HG03064 (cell line): Measurements from ENCODE around the gene EIF2B5.
A peak's percentile ranks its signal among the peaks of the same experiment; 100 is the strongest.
"Not testable (repeated sequence)": the region's sequence is repeated elsewhere in the genome, so short reads cannot be mapped to it uniquely, and the experiment has no call there.

Experiments
- ATAC-seq: cut with Tn5 transposase; IDR thresholded peaks from one replicate; pipeline ENCODE4 v1.9.1; 2021; ENCODE audit warnings: low read depth; ENCODE audit not compliant: unreplicated experiment

EIF2B5 gene

DNA sequence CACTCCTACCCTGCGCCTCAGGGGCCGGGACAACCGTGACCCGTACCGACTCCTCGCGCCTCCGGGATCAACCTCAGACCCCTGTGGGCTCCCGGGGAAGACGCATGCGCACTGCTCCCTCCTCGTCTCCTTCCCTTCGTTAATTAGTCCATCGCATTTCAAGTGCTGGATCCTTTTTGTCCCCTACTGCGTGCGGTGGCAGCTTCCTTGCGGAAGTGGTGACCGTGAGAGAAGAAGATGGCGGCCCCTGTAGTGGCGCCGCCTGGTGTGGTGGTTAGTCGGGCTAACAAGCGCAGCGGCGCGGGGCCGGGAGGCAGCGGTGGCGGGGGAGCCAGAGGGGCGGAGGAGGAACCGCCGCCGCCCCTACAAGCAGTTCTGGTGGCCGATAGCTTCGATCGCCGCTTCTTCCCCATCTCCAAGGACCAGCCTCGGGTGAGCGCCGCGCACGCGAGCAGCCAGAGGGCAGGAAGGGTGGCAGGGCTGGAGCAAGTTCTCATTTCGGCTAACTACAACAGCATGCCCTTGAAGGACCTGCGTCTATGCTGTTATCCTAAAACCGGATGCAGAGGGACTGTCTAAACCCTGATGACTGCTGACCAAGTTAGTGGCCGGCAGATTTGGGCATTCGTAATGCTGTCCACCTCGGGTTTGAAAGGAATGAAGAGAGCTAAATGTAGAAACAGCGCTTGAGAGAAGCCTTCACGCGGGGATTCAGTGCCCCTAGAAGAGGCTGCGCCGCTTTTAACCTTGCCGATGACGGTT, at the start of gene EIF2B5:
Gene EIF2B5, plus strand, starts transcription at position 210 of the 762 bp plus-strand sequence. Its CDS starts 28 bp downstream, at position 238.
- ATAC-seq = peak; percentile 87

DNA sequence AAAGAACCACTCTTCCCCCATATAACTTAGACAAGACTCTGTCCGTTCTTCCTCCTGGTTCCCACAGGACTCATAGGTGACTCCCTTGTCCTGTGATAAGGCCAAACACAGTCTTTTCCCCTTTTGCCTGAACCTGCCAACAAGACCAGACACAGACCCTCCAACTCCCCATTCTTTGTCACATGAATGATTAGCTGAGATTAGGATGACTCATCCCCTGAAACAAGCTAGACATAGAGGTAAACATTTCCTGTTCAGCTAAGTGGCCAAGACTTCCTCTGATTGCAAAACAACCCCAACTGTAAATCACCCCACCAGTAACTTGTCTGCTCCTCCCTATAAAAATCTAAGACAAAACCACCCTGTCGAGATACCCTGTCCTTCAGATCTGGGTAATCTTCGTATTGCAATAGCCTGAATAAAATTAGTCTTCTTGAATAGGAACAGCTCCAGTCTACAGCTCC, 49.7 kb upstream of the EIF2B5 start:
- no peak for ATAC-seq

DNA sequence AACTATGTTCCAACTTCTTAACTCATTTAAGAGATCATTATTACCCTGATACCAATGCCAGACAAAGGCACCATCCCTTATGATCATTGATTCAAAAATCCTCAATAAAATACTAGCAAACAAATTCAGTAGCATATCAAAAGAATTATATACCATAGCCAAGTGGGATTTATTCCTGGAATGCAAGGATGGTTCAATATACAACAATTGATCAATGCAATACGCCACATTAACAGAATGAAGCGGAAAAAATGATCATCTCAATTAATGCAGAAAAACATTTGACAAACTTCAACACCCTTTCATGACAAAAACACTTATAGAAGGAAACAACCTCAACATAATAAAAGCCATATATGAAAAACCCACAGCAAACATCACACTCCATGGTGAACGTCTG, 43.0 kb upstream of the EIF2B5 start:
- ATAC-seq = no peak

DNA sequence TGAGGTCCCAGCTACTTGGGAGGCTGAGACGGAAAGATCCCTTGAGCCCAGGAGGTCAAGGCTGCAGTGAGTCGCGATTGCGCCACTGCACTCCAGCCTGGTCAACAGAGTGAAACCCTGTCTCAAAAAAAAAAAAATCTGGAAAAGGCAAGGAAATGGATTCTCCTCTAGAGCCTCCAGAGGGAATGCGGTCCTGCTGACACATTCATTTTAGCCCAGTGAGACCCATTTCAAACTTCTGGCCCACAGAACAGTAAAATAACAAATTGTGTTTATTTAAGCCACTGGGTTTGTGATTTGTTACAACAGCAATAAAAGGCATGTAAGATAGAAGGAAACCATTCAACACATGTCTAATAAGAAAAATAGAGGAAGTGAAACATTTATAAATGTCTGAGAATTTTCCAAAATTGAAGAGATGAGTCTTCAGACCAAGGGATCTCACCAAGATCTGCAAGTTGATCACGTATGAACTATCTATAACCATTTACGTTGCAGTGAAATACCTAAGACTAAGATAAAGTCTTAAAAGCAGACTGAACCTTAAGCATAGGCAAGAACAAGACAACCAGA, 38.3 kb upstream of the EIF2B5 start, which contains the start of gene HTR3E:
Gene HTR3E, plus strand, starts transcription at position 254 of the 573 bp plus-strand sequence. CDS start 466 bp downstream, outside the sequence.
- ATAC-seq = no peak

DNA sequence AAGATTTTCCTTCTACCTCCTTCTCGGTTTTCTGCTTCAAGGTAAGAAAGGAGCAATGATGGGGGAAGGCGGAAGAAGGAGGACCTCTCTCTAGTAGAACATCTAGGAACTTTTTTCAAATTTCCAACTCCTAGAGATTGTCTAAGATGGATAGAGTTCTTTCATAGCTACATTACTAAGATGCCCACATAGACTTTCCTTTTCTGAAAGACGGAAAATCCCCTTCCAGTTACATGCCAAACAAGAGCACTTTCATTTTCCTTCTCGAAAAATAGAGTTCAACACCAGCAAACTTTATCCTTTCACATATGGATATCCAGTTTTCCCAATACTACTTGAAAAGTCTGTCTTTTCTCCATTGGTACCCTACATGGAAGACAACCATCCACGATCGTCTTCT, 37.6 kb upstream of the EIF2B5 start:
- ATAC-seq = no peak

DNA sequence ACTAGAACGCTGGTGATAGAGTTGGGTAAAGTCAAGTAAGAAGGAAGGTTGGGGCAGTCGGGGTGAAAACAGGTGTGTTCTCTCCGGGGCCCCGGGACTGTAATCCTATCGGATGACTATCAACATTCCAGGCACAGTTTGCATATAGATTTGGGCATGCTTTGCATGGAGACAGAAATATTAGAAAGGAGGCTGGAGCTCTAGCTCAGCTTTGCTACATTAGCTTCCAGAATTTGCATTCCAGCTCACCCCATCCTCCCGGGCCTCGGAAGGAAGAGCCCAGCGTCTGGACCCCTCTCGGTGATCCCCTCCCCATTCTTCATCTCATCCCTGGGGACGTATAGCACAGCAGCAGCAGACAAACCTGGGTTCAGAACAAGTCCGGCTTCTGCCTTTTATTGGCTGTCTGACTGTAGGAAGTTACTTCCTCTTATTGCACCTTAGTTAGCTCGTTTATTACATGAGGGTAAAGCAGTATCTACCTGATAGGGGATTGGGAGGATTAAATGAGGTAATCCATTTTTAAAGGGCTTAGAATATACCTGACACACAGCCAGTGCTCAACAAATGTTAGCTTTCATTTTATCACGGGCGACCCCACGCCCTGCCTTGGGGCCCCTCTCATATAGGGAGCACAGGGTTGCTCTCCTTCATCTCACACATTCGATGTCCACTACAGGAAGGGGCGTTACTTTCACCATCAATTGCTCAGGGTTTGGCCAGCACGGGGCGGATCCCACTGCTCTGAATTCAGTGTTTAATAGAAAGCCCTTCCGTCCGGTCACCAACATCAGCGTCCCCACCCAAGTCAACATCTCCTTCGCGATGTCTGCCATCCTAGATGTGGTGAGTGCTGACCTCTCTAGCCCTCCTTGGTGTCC, 35.1 kb upstream of the EIF2B5 start:
- no peak for ATAC-seq

DNA sequence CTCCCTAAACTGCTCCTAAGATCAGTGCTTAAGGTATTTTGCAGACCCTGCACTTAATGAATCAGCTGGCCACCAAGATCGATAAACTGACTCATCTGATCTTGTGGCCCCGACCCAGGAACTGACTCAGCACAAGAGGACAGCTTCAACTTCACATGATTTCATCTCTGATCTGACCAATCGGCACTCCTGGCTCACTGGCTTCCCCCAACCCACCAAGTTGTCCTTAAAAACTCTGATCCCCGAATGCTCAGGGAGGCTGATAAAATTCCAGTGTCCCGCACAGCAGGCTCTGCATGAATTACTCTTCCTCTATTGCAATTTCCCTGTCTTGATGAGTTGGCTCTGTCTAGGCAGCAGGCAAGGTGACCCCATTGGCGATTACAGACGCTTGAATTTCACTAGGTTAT, 24.8 kb upstream of the EIF2B5 start:
- ATAC-seq = no peak

DNA sequence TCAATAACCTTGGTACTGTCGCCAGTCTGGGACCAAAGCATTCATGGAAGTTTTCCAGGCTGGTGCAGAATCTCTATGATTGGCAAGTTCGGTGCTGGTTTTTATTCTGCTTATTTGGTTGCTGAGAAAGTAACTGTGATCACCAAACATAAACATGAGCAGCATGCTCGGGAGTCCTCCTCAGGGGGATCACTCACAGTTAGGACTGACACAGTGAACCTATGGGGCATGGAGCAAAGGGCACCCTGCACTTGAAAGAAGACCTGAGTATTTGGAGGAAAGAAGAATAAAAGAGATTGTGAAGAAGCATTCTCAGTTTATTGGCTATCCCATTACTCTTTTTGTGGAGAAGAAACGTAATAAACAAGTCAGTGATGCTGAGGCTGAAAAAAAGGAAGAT, 19.1 kb upstream of the EIF2B5 start:
- ATAC-seq = no peak

DNA sequence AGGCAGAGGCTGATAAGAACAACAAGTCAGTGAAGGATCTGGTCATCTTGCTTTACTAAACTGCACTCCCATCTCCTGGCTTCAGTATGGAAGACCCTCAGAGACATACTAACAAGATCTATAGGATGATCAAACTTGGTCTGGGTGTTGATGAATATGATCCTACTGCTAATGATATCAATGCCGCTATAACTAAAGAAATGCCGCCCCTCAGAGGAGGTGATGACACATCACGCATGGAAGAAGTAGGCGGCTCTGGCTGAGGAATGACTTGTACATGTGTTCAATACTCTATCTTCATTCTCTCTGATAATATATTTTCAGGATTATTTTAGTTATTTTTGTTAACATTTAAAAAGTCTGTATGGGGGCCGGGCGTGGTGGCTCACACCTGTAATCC, 17.5 kb upstream of the EIF2B5 start:
- ATAC-seq = no peak

DNA sequence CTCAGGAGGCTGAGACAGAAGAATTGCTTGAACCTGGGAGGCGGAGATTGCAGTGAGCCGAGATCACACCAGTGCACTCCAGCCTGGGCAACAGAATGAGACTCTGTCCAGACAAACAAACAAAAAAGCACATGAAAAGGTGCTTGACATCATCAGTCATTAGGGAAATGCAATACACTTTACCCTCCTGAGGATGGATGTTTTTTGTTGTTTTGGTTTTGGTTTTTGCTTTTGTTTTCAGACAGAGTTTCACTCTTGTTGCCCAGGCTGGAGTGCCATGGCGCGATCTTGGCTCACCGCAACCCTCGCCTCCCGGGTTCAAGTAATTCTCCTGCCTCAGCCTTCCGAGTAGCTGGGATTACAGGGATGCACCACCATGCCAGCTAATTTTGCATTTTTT, 14.1 kb upstream of the EIF2B5 start:
- not testable (repeated sequence) for ATAC-seq

DNA sequence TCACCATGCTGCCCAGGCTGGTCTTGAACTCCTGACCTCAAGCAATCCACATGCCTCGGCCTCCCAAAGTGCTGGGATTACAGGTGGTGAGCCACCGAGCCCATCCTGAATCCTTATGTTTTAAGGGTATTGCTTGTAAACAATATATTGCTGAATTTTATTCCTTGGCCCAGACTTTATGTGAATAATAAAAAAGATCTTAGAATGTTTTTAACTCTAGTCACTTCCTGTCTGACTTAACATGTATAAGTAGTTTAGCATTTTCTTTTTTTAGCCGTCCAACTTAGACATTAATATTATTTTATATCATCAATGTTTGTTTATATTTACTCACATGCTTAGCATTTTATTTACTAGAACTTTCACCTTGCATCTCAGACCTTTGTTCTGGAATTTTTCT, 9.2 kb upstream of the EIF2B5 start:
- ATAC-seq = no peak

DNA sequence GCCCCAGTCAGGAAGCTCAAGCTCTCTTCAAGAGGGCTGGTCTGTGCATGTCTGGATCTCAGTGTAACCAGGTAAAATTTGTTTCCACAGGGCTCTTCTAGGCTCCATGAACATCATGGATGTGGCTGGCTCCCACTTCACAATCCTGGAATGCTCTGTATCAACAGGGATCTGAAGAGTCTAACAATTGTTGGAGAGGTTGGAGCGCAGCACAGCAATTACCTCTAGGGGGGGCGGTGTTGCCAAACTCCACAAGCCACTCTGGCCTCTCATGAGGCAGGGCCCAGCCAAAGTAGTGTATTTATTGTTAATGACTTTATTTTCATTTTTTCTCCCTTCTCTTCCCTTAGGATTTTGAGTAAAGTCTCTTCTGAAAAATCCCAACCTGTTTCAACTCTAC, 6.1 kb upstream of the EIF2B5 start:
- no peak for ATAC-seq

DNA sequence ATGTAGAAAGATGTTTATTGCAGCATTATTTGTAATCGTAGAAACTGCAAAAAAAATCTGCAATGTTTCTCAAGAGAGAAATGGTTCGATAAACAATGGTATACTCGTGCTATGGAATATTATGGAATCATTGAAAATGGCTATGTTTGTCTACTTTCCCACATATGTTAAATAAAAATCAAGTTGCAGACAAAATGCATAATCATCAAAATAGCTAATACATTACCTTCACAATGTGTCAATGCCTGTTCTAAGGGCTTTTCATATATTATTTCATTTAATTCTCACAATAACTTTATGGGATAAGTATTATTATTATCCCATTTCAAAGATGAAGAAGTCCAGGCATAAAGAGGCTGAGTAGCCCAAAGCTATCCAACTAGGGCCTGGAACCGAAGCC, 2.2 kb upstream of the EIF2B5 start:
- no peak for ATAC-seq

DNA sequence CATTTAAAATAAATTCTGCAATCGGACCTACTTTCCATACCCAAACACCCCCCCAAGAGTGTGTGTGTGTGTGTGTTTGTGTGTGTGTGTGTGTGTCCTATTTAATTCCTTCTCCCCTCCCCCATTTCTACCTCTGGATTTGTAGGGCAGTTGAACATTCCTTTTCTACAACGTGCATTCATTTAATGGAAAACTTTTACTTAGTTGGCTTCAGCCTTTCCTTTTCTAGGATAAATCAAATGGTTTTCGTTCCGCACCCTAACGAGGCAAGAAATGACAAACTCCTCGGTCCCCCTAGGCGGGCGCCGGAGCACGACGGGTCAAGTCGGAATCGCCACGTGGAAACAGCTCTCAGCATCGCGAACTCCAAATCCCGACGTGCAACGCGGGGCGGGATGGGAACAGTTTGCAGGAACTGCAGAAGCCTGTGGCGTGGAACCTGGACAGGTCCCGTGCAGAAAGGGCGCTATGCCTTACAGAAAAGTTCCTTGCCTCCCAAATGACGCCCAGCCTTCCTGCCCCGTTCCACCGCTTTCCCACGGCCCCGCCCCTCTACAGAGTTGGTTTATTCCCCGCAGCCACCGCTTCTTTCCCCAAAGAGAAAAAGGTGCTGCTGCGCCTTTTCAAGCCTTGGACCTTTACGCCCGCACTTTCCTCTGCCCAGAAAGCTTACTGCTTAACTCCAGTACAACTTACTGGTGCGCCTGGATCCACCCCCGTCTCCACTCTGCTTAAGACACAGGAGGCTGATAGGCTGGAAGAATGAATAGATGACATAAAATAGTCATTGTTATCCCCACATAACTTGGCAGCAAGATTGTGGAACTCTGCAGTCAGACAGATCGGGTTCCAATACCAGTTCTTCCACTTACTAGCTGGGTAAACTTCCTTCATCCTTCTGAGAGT, 1.1 kb upstream of the EIF2B5 start:
- ATAC-seq = no peak

DNA sequence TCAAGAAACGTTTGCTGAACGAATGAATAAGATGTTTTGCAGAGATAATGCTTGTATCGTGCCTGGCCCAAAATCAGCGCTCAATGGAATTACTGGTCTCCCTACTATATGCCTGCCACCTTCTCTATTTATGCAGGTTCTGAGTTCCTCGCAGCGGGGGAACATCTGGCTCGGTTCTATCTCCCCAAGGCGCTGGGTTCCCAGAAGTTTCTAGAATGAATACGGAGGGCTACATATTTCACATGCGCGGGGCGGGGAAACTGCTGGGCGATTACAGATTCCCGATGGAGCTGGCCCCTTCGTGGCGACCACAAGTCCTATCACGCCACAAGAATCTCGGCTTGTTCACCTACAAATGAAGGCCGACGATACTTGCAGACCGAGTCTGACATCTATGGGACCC, 411 bp upstream of the EIF2B5 start:
- ATAC-seq = peak; percentile 19

DNA sequence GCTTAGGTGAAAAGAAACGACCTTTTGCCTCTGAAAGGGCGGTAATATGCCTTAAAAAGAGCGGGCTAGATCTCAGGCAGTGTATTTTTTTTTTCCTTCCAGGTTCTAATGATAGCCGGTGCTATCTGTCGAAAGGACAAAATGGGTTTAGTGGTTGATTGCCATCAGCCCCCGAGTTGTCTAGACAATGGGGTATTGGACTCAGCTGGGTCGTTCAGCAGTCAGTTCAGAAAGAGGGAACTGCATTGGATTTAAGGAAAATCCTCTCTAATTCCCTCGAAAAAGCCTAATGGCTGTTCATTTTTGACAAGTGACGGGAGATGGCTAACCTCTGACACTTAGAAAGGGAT, 728 bp downstream of the EIF2B5 start:
- no peak for ATAC-seq

DNA sequence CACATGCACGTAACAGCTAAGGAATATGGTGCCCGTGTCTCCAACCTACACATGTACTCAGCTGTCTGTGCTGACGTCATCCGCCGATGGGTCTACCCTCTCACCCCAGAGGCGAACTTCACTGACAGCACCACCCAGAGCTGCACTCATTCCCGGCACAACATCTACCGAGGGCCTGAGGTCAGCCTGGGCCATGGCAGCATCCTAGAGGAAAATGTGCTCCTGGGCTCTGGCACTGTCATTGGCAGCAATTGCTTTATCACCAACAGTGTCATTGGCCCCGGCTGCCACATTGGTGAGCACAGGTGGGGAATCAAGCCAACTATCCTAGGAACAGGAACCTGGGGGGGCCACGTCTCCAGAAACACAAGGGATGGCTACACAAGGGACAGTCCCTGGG, 5.3 kb downstream of the EIF2B5 start:
- ATAC-seq = no peak

DNA sequence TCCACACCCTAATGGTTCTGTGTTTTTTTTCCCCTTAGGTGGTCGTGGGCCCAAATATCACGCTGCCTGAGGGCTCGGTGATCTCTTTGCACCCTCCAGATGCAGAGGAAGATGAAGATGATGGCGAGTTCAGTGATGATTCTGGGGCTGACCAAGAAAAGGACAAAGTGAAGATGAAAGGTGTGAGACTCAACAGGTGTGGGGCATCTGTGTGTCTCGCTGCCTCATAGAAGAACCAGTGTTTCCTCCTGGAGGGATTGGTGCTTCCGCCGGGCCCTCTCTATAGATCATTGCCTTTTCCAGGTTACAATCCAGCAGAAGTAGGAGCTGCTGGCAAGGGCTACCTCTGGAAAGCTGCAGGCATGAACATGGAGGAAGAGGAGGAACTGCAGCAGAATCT, 7.0 kb downstream of the EIF2B5 start:
- ATAC-seq = no peak

DNA sequence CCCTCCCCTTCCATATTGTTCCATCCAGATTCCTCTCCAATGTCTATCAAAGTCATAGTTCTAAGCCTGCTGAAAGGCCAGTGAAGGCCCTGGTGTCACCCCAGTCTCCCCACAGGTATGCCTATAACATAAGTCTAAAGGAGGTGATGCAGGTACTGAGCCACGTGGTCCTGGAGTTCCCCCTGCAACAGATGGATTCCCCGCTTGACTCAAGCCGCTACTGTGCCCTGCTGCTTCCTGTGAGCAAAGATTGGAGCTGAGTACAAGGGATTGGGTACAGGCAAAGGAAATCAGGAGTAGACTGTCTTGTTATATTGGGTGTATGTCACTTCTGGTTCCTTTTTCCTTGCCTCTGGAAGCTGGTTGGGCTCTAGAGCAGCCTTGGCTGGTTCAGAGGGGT, 8.2 kb downstream of the EIF2B5 start:
- no peak for ATAC-seq

DNA sequence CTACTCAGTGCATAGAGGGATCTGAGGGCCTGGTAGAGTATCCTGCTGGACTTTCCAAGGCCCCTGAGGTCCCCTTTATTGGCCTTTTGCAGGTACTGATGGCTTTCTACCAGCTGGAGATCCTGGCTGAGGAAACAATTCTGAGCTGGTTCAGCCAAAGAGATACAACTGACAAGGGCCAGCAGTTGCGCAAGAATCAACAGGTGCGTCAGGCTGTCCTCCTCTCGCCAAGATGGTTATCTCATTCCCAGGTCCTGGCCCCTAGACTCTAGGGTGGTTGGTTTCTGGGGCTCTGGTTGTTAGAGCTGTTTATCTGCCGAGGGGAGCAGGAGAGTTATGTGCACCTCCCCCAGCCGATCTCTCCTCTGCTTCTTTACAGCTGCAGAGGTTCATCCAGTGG, 9.3 kb downstream of the EIF2B5 start:
- no peak for ATAC-seq
